MM.1S (cell line): ENCODE results near the gene HELZ.

Experiments
- DNase-seq: peaks from one replicate; pipeline ENCODE4 v3.0.0-alpha.2; 2015
- H2AFZ ChIP-seq: fragments of 300-600 bp; sonication (generic); 2 replicates; pipeline ENCODE4 v1.6.0; 2016; ENCODE audit warnings: antibody characterized with exemption, low read length
- H3F3A ChIP-seq: fragments of 300-600 bp; sonication (generic); 2 replicates; pipeline ENCODE4 v1.6.1; 2016; ENCODE audit warnings: mild to moderate bottlenecking, antibody characterized with exemption, low read length, moderate library complexity, mixed read lengths; ENCODE audit not compliant: insufficient read depth
- H3K27ac ChIP-seq: fragments of 300-600 bp; sonication (generic); 2 replicates; pipeline ENCODE4 v1.5.1; 2016; ENCODE audit warnings: mild to moderate bottlenecking, low read length
- H3K27me3 ChIP-seq: fragments of 300-600 bp; sonication (generic); replicated peaks from 2 replicates; pipeline ENCODE4 v1.6.0; 2016; ENCODE audit warnings: low read length; ENCODE audit not compliant: insufficient read depth
- H3K36me3 ChIP-seq: fragments of 300-600 bp; sonication (generic); replicated peaks from 2 replicates; pipeline ENCODE4 v1.6.1; 2016; ENCODE audit warnings: mild to moderate bottlenecking, low read length, mixed read lengths; ENCODE audit not compliant: insufficient read depth
- H3K4me1 ChIP-seq: fragments of 300-600 bp; sonication (generic); 2 replicates; pipeline ENCODE4 v1.6.1; 2016; ENCODE audit warnings: low read length, mixed read lengths
- H3K4me2 ChIP-seq: fragments of 300-600 bp; sonication (generic); 2 replicates; pipeline ENCODE4 v1.6.0; 2016; ENCODE audit warnings: low read depth, low read length
- H3K4me3 ChIP-seq: fragments of 300-600 bp; sonication (generic); 2 replicates; pipeline ENCODE4 v1.5.1; 2016; ENCODE audit warnings: low read length, mixed read lengths
- H3K79me2 ChIP-seq: fragments of 300-600 bp; sonication (generic); 2 replicates; pipeline ENCODE4 v1.6.1; 2016; ENCODE audit warnings: mixed run types, low read length, mixed read lengths
- H3K9ac ChIP-seq: fragments of 300-600 bp; sonication (generic); 2 replicates; pipeline ENCODE4 v1.6.1; 2016; ENCODE audit warnings: low read length, mixed read lengths
- H3K9me2 ChIP-seq: fragments of 300-600 bp; sonication (generic); replicated peaks from 2 replicates; pipeline ENCODE4 v1.6.1; 2016; ENCODE audit warnings: mild to moderate bottlenecking, low read length, mixed read lengths; ENCODE audit not compliant: insufficient read depth
- H3K9me3 ChIP-seq: fragments of 300-600 bp; sonication (generic); replicated peaks from 2 replicates; pipeline ENCODE4 v1.6.1; 2016; ENCODE audit warnings: mild to moderate bottlenecking, low read length, mixed read lengths; ENCODE audit not compliant: insufficient read depth
- H4K20me1 ChIP-seq: fragments of 300-600 bp; sonication (generic); 2 replicates; pipeline ENCODE4 v1.6.1; 2016; ENCODE audit warnings: mild to moderate bottlenecking, low read length, moderate library complexity, mixed read lengths; ENCODE audit not compliant: insufficient read depth
- CTCF ChIP-seq: fragments of 300-600 bp; sonication (generic); IDR thresholded peaks from 2 replicates; pipeline ENCODE4 v1.5.1; 2016; ENCODE audit warnings: antibody characterized with exemption, low read length, mixed read lengths
- EZH2 ChIP-seq: fragments of 300-600 bp; sonication (generic); optimal IDR thresholded peaks from 2 replicates; pipeline ENCODE3; 2017; ENCODE audit warnings: low read depth, mild to moderate bottlenecking, antibody characterized with exemption, low read length, mixed read lengths
- EZH2phosphoT487 ChIP-seq: fragments of 300-600 bp; sonication (generic); IDR thresholded peaks from 2 replicates; pipeline ENCODE4 v1.6.1; 2018; ENCODE audit warnings: antibody characterized with exemption, low read length

Gene HELZ

DNA sequence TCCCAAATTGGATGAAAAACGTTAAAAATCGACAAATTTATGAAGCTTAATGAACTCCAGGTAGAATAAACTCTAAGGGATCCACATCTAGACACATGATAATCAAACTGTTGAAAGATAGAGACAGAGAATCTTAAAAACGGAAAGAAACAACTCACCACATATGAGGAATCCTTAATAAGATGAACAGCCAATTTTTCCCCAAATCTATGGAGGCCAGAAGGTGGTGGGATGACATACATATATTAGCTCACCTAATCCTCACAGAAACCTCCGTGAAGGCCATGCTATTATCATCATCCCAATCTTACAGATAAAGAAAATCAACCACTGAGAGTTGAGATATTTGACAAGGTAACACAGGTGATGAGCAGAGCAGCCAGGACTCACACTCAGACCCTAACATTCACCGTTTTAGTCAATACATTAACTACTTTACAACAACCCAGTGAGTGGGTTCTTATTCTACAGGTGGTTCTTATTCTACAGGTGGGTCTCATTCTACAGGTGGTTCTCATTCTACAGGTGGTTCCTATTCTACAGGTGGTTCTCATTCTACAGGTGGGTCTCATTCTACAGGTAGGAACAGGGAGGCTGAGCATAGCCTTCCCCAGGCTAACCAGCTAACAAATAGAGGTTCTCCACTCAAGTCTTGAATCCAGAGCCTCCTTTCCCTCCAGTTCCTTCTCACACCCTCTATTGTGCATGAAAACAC, 195.8 kb downstream of the HELZ start:
- no peaks in the 10 kb centered on the region for H3K79me2 ChIP-seq
- H3K36me3 ChIP-seq, result no peaks in the 10 kb centered on the region
- H3K4me2 ChIP-seq, result no peak overlapping the region
- H3K9me3 ChIP-seq, result no peaks in the 10 kb centered on the region
- no peak overlapping the region for H2AFZ ChIP-seq
- H4K20me1 ChIP-seq, result no peaks in the 10 kb centered on the region
- H3K4me1 ChIP-seq, result no peaks in the 10 kb centered on the region
- no peaks in the 10 kb centered on the region for H3K9me2 ChIP-seq
- H3F3A ChIP-seq, result no peaks in the 10 kb centered on the region
- no peak for DNase-seq
- H3K27me3 ChIP-seq, result no peaks in the 10 kb centered on the region
- H3K27ac ChIP-seq, result no peak overlapping the region
- no peak overlapping the region for H3K4me3 ChIP-seq
- no peak for TF ChIP-seq EZH2phosphoT487
- TF ChIP-seq EZH2, result no peak
- TF ChIP-seq CTCF, result no peak
- H3K9ac ChIP-seq, result no peak overlapping the region

- Histone ChIP-seq H4K20me1 (no peaks in the 10 kb centered on the region), H3K4me1 (no peaks in the 10 kb centered on the region), H3K9me2 (no peaks in the 10 kb centered on the region), H3K36me3 (no peaks in the 10 kb centered on the region), H3K27ac (no peak overlapping the region), H3K4me2 (no peak overlapping the region), H3K79me2 (no peaks in the 10 kb centered on the region), H2AFZ (no peak overlapping the region), H3K9me3 (no peaks in the 10 kb centered on the region), H3K27me3 (no peaks in the 10 kb centered on the region), H3F3A (no peaks in the 10 kb centered on the region), H3K4me3 (no peak overlapping the region), H3K9ac (no peak overlapping the region)
- TF ChIP-seq CTCF (no peak), EZH2phosphoT487 (no peak), EZH2 (no peak)
- DNase-seq, result no peak
Observed at GRCh38 chr17:67047382-67047781, 197.6 kb downstream of the HELZ start.

GRCh38 chr17:67046398-67046797, 198.6 kb downstream of the HELZ start:
- Histone ChIP-seq H2AFZ (no peak overlapping the region), H3K4me2 (no peak overlapping the region), H3F3A (no peaks in the 10 kb centered on the region), H3K9me2 (no peaks in the 10 kb centered on the region), H3K9ac (no peak overlapping the region), H3K27me3 (no peaks in the 10 kb centered on the region), H3K79me2 (no peaks in the 10 kb centered on the region), H3K27ac (no peak overlapping the region), H3K4me3 (no peak overlapping the region), H3K9me3 (no peaks in the 10 kb centered on the region), H4K20me1 (no peaks in the 10 kb centered on the region), H3K36me3 (no peaks in the 10 kb centered on the region), H3K4me1 (no peaks in the 10 kb centered on the region)
- DNase-seq, result no peak
- TF ChIP-seq CTCF (no peak), EZH2phosphoT487 (no peak)
